Suprapubic skin (tissue), 4 donors: ENCODE results near the gene FCRLA.
"Not testable (repeated sequence)": the region's sequence is repeated elsewhere in the genome, so short reads cannot be mapped to it uniquely, and the experiment has no call there.

Experiments
- EP300 ChIP-seq: sonication (generic); formaldehyde crosslinking; IDR thresholded peaks from one replicate; pipeline ENCODE4 v1.6.1; 2017; ENCODE audit warnings: antibody characterized with exemption
- POLR2A ChIP-seq, 2 donors: fragments of 450-650 bp; IDR thresholded peaks; one replicate each; pipeline ENCODE4 v1.6.1; 2017; ENCODE audit warnings: antibody characterized with exemption in 2 of 2, mild to moderate bottlenecking in 2 of 2, moderate library complexity in 2 of 2
- POLR2AphosphoS5 ChIP-seq, 3 donors: sonication (generic); formaldehyde crosslinking; IDR thresholded peaks; one replicate each; pipeline ENCODE4 v1.6.1; 2017; ENCODE audit warnings: antibody characterized with exemption in 3 of 3
- TF ChIP-seq, protein P1 (sequence below), 2 donors: fragments of 200-600 bp in 1 of 2; fragments of 450-650 bp in 1 of 2; sonication (generic) in 1 of 2; IDR thresholded peaks; one replicate each; pipeline ENCODE4 v1.5.1; 2016 to 2019; ENCODE audit warnings: antibody characterized with exemption in 2 of 2, mild to moderate bottlenecking in 1 of 2, moderate library complexity in 1 of 2

DNA sequence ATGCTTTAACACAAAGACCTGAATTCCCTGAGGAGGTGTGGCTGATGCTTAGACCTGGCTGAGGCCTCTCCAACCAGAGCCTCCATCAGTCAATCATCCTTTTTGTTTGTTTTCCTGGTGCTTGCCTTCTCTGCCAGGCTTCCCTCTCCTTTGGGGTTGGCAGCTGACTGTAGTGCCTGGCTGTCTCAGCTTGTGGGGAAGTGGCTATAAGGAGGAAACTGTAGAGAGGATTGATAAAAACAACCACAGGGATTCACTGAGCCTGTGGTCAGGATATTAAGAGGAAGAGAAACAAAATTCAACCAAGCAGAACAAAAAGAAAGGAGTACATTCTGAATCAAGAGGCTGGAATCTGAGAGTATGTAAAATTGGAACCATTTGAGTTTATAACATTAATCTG, 48.5 kb upstream of the FCRLA start:
- not testable (repeated sequence) for TF ChIP-seq POLR2A (IDR thresholded peaks at IDR 0.05); POLR2AphosphoS5 (IDR thresholded peaks at IDR 0.05); EP300
- TF ChIP-seq, protein P1, sequence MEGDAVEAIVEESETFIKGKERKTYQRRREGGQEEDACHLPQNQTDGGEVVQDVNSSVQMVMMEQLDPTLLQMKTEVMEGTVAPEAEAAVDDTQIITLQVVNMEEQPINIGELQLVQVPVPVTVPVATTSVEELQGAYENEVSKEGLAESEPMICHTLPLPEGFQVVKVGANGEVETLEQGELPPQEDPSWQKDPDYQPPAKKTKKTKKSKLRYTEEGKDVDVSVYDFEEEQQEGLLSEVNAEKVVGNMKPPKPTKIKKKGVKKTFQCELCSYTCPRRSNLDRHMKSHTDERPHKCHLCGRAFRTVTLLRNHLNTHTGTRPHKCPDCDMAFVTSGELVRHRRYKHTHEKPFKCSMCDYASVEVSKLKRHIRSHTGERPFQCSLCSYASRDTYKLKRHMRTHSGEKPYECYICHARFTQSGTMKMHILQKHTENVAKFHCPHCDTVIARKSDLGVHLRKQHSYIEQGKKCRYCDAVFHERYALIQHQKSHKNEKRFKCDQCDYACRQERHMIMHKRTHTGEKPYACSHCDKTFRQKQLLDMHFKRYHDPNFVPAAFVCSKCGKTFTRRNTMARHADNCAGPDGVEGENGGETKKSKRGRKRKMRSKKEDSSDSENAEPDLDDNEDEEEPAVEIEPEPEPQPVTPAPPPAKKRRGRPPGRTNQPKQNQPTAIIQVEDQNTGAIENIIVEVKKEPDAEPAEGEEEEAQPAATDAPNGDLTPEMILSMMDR (IDR thresholded peaks at IDR 0.05), result not testable (repeated sequence)
